CD4-positive, alpha-beta T cell (primary cell): Measurements from ENCODE around the gene CERS5. TPM values are rescaled to one million over a fixed set of nuclear protein-coding genes. Genes with fewer than 3 reads are reported as not detected.

Experiments used
- ATAC-seq: fragments of 200-7000 bp; cut with Tn5 transposase; one replicate; pipeline ENCODE4 v1.10.0; 2022; ENCODE audit warnings: mild to moderate bottlenecking; ENCODE audit not compliant: poor library complexity
- CTCF ChIA-PET: fragments of 350-600 bp; sonication (Branson Sonifier 250); formaldehyde crosslinking; loops from one replicate; lab custom pipeline; 2021; ENCODE audit warnings: antibody characterized with exemption, inconsistent platforms; lab: Charles Lee
- POLR2A ChIA-PET: fragments of 350-600 bp; sonication (Branson Sonifier 250); formaldehyde crosslinking; loops from one replicate; lab custom pipeline; 2021; ENCODE audit warnings: antibody characterized with exemption, inconsistent platforms; lab: Charles Lee
- DNase-seq, 14 experiments: peaks; one replicate each; pipeline ENCODE4 v3.0.0-alpha.2; 2013 to 2020; ENCODE audit warnings: mixed read lengths in 2 of 14
- H3K27ac ChIP-seq, 2 donors: one replicate each; pipeline versions ENCODE4 v1.5.1 to v1.7.0; 2013; ENCODE audit warnings: low read length in 2 of 2, low read depth in 1 of 2, mild to moderate bottlenecking in 1 of 2
- H3K27me3 ChIP-seq, 2 experiments: 1 replicate in 1 of 2; 2 replicates in 1 of 2; pipeline versions ENCODE4 v1.6.1 to v1.7.0; 2013; ENCODE audit warnings: low read length in 2 of 2, control low read depth in 1 of 2, mild to moderate bottlenecking in 1 of 2, moderate library complexity in 1 of 2; ENCODE audit not compliant: insufficient read depth in 2 of 2, control insufficient read depth in 1 of 2
- H3K36me3 ChIP-seq: one replicate; pipeline ENCODE4 v1.6.1; 2013; ENCODE audit warnings: low read length, control low read depth; ENCODE audit not compliant: insufficient read depth
- H3K4me1 ChIP-seq: one replicate; pipeline ENCODE4 v1.6.1; 2013; ENCODE audit warnings: low read length, control low read depth; ENCODE audit not compliant: insufficient read depth
- H3K4me3 ChIP-seq: one replicate; pipeline ENCODE4 v1.5.1; 2013; ENCODE audit warnings: mild to moderate bottlenecking, low read length, moderate library complexity
- H3K9me3 ChIP-seq, 2 experiments: 1 replicate in 1 of 2; 2 replicates in 1 of 2; pipeline versions ENCODE4 v1.6.1 to v1.7.0; 2013; ENCODE audit warnings: low read length in 2 of 2, mild to moderate bottlenecking in 2 of 2, control low read depth in 1 of 2, moderate library complexity in 1 of 2; ENCODE audit not compliant: control insufficient read depth in 1 of 2, insufficient read depth in 1 of 2
- H3K27ac Mint-ChIP-seq: one replicate; pipeline ENCODE4 v1.8.0; 2020; ENCODE audit warnings: mixed read lengths
- H3K27me3 Mint-ChIP-seq: one replicate; pipeline ENCODE4 v1.8.0; 2021; ENCODE audit warnings: mixed read lengths
- H3K36me3 Mint-ChIP-seq: one replicate; pipeline ENCODE4 v1.8.0; 2021; ENCODE audit warnings: low read depth, mixed read lengths
- H3K4me1 Mint-ChIP-seq: one replicate; pipeline ENCODE4 v1.8.0; 2021; ENCODE audit warnings: low read depth, mixed read lengths
- H3K4me3 Mint-ChIP-seq: one replicate; pipeline ENCODE4 v1.8.0; 2020; ENCODE audit warnings: mild to moderate bottlenecking, mixed read lengths
- H3K9me3 Mint-ChIP-seq: one replicate; pipeline ENCODE4 v1.8.0; 2020; ENCODE audit warnings: mixed read lengths
- intact Hi-C, 2 experiments: fragments of 100-400 bp; cut with DNase I in 1 of 2; cut with micrococcal nuclease in 1 of 2; formaldehyde crosslinking; loops; one replicate each; pipeline versions ENCODE4 v1.15.1 to v1.9.0; 2023 to 2025; cut with DNase I, micrococcal nuclease
- total RNA-seq, 174 experiments: library from RNA in 2 of 174; stranded (reverse) in 2 of 174; gene quantifications; one replicate each; pipeline ENCODE4 v1.2.3 and lab custom pipeline; 2021 to 2026
- TF ChIP-seq, protein P1 (sequence below): fragments of 200-600 bp; IDR thresholded peaks from one replicate; pipeline ENCODE4 v1.8.0; 2022; ENCODE audit warnings: antibody characterized with exemption, mild to moderate bottlenecking

The CERS5 gene
- total RNA-seq, 2 experiments from 2014 or later, result 42.3 to 44.5 TPM

DNA sequence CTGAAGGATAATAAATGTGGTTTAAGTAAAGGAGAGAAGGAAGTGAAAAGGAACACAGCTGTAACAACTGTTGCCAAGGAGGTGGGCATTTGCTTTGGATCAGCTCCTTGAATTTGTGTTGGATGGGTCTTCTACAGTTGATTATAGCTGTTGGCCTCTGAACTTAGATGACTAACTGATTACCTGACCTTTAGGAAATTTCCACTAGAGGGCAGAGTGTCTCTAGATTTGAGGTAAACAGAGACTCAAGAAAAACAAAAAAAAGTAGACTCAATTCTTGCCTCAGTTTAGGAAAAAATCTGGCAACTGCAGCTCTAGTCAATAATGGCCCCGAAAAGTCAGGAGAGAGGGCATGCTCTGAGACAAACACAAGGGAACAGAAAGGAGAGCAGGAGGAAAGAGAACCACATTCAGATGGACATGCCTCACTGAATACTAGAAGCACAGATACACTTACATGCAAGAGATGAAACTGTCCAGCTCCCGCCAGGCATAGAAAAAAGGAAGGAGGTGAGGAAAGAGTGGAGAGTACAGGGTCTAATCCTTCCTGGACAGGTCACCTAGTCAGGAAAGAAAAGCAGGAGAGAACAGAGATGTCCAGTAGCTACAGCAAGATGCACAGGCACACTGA, 34.5 kb downstream of the CERS5 start:
- POLR2A ChIA-PET, result interaction anchor here (0.8 to 1.8 kb wide), 5 partner anchors 16 to 90 kb away, joined by 3 to 16 read pairs (median 3); partner anchors contain the start of genes COX14 and SMARCD1
- H3K27me3 ChIP-seq, result no peaks in the 10 kb centered on the region
- no peaks in the 10 kb centered on the region for H3K4me1 ChIP-seq
- H3K9me3 ChIP-seq, result no peaks in the 10 kb centered on the region
- no peaks in the 10 kb centered on the region for H3K27me3 Mint-ChIP-seq
- TF ChIP-seq, protein P1, sequence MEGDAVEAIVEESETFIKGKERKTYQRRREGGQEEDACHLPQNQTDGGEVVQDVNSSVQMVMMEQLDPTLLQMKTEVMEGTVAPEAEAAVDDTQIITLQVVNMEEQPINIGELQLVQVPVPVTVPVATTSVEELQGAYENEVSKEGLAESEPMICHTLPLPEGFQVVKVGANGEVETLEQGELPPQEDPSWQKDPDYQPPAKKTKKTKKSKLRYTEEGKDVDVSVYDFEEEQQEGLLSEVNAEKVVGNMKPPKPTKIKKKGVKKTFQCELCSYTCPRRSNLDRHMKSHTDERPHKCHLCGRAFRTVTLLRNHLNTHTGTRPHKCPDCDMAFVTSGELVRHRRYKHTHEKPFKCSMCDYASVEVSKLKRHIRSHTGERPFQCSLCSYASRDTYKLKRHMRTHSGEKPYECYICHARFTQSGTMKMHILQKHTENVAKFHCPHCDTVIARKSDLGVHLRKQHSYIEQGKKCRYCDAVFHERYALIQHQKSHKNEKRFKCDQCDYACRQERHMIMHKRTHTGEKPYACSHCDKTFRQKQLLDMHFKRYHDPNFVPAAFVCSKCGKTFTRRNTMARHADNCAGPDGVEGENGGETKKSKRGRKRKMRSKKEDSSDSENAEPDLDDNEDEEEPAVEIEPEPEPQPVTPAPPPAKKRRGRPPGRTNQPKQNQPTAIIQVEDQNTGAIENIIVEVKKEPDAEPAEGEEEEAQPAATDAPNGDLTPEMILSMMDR, result peak; percentile 82
- H3K4me1 Mint-ChIP-seq, result peaks cover 16% of the 10 kb centered on the region
- H3K27ac ChIP-seq, result no peak overlapping the region
- CTCF ChIA-PET, result interaction anchor here (0.7 to 4.0 kb wide), 20 partner anchors 9 to 532 kb away, joined by 3 to 28 read pairs (median 4); partner anchors contain the start of genes CERS5, COX14 and SMARCD1
- H3K27ac Mint-ChIP-seq, result peak overlapping the region; percentile 16
- H3K4me3 ChIP-seq, result no peak overlapping the region
- ATAC-seq, result peak; percentile 65
- H3K36me3 Mint-ChIP-seq, result peaks cover 75% of the 10 kb centered on the region
- peaks cover 84% of the 10 kb centered on the region for H3K36me3 ChIP-seq
- H3K4me3 Mint-ChIP-seq, result no peak overlapping the region
- no peaks in the 10 kb centered on the region for H3K9me3 Mint-ChIP-seq
- peak in 3 of 14 experiments; percentile 61 to 70 (median 63) for DNase-seq
- intact Hi-C loops, result loop anchor here (1.0 to 10.0 kb wide), 6 partner anchors 41 to 182 kb away; no protein-coding TSS in a partner anchor

DNA sequence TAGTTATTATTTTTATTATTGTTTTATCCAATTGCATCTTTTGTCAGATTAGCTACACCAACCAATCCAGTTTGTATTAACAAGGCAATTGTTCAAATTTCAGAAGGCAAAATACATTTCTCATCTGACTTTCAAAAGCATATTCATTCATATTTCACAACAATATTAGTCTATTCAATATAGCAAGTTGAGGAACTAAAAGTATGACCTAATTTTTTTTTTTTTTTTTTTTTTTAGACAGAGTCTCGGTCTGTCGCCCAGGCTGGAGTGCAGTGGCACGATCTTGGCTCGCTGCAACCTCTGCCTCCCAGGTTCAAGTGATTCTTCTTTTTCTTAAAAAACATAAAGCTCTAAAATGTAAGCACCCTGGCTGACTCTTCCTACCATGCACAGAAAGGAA, 37.9 kb downstream of the CERS5 start:
- Histone ChIP-seq H3K27ac (no peak overlapping the region), H3K4me1 (peaks cover 4% of the 10 kb centered on the region), H3K9me3 (no peaks in the 10 kb centered on the region), H3K4me3 (no peak overlapping the region), H3K27me3 (no peaks in the 10 kb centered on the region), H3K36me3 (peaks cover 70% of the 10 kb centered on the region)
- Mint-ChIP-seq H3K27ac (no peak overlapping the region), H3K9me3 (no peaks in the 10 kb centered on the region), H3K4me3 (no peak overlapping the region), H3K36me3 (peaks cover 79% of the 10 kb centered on the region), H3K27me3 (no peaks in the 10 kb centered on the region), H3K4me1 (peaks cover 30% of the 10 kb centered on the region)
- intact Hi-C loops, result no loop called here
- DNase-seq (no peak), ATAC-seq (no peak)
- ChIA-PET CTCF (interaction anchor here (0.7 to 1.0 kb wide), 2 partner anchors 18 to 90 kb away, joined by 3 read pairs; partner anchors contain the start of gene COX14), POLR2A (interaction anchor here (1.0 to 7.7 kb wide), 4 partner anchors 13 to 47 kb away, joined by 3 to 39 read pairs (median 4); partner anchors contain the start of genes COX14 and GPD1)
- TF ChIP-seq, protein P1, result no peak

DNA sequence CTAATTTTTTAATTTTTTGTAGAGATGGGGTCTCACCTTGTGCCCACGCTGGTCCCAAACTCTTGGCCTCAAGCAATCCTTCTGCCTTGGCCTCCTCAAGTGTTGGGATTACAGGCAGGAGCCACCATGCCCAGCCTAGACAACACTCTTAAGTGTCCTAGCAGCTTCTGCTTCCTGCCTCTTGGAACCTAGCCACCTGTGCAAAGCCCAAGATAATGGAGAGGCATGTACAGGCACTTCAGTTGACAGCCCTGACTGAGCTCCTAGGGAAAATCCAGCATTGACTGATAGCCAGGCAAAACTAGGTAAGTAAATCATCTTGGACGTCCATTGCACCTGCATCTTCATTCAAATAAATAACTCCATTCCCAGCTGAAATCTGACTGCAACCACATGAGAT, 39.6 kb downstream of the CERS5 start:
- DNase-seq, result no peak
- Histone ChIP-seq H3K4me3 (no peak overlapping the region), H3K36me3 (peaks cover 71% of the 10 kb centered on the region), H3K4me1 (peaks cover 4% of the 10 kb centered on the region), H3K27me3 (no peaks in the 10 kb centered on the region), H3K27ac (no peak overlapping the region), H3K9me3 (no peaks in the 10 kb centered on the region)
- Mint-ChIP-seq H3K27me3 (no peaks in the 10 kb centered on the region), H3K27ac (no peak overlapping the region), H3K4me1 (peaks cover 33% of the 10 kb centered on the region), H3K4me3 (no peak overlapping the region), H3K36me3 (peaks cover 78% of the 10 kb centered on the region), H3K9me3 (no peaks in the 10 kb centered on the region)
- ChIA-PET POLR2A (interaction anchor here (1.9 to 7.7 kb wide), 2 partner anchors 15 to 39 kb away, joined by 5 to 39 read pairs; partner anchors contain the start of genes CERS5 and COX14), CTCF (interaction anchor here (0.6 to 1.3 kb wide), 4 partner anchors 10 to 419 kb away, joined by 3 to 4 read pairs (median 4); partner anchors contain the start of gene SMARCD1)
- ATAC-seq, result no peak
- TF ChIP-seq, protein P1, result no peak
- intact Hi-C loops, result loop anchor here in 1 of 2 experiments (1.0 kb wide), 1 partner anchor 10 kb away; no protein-coding TSS in a partner anchor
